Fibroblast of skin of back (primary cell): ENCODE data around the gene CMIP.
"Not testable (repeated sequence)": the region's sequence is repeated elsewhere in the genome, so short reads cannot be mapped to it uniquely, and the experiment has no call there.

Experiments
- DNase-seq: peaks from one replicate; pipeline ENCODE4 v3.0.0-alpha.2; 2013

The CMIP gene

DNA sequence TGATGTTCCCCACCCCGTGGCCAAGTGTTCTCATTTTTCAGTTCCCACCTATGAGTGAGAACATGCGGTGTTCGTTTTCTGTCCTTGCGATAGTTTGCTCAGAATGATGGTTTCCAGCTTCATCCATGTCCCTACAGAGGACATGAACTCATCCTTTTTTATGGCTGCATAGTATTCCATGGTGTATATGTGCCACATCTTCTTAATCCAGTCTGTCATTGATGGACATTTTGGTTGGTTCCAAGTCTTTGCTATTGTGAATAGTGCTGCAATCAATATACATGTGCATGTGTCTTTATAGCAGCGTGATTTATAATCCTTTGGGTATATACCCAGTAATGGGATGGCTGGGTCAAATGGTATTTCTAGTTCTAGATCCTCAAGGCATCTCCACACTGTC is 244.2 kb downstream of the CMIP start:
- DNase-seq = not testable (repeated sequence)

DNA sequence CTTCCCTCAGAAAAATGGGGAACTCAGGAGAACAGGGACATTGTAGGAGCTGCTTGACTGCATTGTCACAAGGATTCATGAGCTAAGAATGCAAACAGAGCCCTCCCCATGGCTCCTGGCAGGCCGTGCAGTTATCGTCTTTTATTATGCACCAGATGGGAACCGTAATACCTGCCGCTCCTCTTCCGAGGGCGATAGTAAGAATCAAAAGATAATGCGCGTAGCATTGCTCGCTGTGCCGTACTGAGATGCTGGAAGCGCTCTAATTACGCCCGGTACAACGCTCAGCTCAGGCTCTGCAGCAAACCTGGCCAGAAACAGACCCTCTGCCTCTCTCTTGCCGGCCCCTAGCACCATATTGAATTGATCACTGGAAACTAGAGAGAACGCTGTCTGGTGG is 247.4 kb downstream of the CMIP start:
- DNase-seq = peak; percentile 21

DNA sequence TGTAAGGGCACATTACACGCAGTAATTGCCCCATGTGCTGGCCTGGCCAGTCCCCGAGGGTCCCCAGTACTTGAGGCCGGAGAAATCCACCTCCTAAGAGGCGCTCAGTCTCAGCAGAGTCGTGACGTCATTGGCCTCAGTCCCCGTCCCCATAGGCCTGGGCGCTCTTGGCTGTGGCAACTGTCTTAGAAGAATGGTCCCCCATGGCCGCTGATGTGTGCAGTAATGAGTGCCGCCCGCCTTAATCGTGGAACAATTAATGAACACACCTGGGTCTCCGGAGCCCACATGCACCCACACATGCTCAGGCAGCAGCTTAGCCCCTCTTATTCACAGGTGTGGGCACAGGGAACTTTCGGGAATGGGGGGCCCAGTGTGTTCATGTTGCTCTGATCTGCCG is 248.0 kb downstream of the CMIP start:
- no peak for DNase-seq

DNA sequence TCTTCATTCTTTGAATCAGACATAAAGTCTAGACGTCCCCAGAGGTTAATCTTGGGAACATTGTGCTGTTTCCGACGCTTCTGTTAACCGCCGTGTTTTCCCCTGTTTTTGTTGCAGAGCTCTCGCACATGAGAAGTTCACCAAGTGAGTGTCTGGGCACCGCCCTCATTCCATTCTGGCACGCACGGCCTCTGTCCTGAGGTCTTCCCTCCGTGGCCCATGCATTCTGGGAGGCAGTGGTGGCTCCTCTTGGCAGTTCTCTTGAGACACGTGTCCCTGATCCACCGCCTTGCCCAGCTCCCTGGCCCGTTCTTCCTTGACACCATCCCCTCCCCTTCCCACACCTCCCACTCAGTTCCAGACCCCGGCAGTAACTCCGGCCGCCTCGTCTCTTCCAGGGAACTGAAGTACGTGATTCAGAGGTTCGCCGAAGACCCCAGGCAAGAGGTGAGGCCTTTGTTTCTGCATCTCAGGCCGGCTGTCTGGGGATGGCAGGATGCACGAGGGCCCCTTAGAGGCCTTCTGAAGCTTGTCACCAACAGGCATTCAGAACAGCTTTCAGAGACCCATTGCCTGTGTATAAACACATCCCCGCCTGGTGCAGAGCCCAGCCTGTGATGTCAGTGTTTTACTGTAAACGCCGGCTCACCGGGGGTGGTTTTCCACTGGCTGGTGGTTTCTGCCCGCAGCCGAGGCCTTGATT is 248.6 kb downstream of the CMIP start:
- peak; percentile 92 for DNase-seq

DNA sequence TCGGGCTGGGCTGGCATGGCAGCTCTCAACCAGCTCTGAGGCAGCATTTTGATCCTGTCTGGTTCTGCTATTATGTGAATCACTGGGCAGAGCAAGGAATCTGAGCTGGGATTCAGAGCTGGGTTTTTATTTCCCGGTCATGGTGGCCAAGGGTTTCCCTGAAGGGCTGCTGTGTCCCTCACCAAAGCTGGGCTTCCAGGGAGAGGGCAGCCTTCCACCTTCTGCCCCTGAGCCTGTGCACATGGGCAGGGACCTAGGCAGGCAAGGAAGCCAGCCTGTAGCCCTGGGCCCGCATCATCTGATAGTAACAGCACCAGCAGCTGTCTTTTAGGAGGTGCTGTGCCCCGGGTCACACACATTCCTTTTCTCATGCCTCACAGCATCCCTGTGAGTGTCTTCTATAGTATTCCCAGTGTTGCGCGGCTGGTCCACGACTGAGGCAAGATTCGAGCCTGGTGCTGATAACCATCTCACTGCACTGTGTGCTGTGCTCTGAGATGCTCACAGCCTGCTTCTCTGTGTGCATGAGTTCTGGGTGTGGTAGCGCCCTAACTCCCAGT is 249.2 kb downstream of the CMIP start:
- peak; percentile 50 for DNase-seq

DNA sequence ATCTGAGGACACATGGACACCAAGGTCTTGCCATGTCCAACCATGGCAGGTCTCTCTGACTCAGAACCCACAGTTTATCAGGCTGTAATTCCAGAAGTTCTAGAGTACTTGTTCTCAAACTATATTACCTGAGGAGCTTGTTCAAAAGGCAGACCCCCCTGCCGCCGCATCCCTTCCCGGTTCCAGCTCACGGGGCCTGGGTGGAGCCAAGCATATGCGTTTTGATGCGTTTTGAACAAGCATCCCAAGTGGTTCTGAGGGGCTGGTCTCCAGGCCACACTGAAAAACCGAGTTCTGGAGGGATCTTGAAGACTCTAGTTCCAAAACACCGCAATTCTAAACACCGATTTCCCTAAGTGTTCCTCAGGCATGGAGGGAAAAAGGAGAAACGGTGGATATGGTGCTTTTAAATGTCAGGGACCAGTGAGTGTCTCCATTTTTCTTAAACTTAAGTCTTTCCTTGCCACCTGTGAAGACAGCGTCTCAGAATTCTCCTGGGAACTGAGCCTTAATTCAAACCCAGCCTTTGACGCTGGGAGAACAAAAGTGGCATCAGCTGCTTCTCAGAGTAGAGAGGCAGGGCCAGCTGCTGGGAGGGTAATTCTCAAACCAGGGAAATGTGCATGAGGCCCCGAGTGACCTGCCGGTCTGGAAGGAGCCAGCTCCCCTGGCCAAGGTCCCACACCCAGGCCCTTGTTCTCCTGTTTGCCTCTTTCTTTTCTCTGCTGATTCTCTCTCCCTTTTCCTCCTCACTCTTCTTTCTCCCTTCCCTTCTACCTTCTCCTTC is 250.1 kb downstream of the CMIP start:
- DNase-seq = no peak

DNA sequence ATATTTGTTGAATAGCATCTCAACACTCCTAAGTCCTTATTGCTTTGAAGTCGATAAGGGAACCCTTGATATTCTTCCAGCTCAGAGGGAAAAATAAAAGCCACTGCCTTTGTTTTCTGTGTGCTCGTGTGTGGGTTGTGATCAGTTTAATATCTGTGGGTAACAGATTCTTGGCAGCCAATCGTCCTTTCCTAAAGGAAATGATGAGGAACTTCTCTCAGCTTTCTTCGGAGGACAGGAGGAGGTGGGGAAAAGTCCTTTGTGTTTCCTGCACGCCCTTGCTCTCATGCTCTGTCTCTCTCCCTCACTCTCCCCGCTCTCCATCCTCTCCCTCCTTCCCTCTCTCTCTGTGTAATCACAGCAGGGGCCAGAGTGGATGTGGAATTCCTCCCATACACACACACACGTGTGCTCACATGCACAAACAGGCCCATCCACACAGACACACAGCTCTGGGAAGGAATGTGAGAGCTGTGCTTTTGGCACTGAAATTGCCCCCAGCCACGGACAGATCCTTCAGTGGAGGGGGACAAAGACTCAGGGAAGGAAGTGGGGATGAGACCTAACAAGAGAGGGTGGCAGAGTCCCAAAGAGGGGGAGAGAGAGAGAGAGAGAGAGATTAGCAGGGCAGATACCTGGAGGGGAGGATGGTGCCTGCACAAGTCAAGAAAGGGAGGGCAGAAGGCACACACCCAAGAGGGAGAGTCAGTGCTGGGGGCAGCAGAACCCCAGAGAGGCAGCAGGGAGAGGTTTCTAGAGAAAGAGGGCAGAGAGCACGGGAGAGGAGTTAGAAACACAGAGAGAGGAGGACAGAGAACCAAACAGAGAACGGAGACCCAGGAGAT is 250.9 kb downstream of the CMIP start:
- DNase-seq = peak; percentile 52

DNA sequence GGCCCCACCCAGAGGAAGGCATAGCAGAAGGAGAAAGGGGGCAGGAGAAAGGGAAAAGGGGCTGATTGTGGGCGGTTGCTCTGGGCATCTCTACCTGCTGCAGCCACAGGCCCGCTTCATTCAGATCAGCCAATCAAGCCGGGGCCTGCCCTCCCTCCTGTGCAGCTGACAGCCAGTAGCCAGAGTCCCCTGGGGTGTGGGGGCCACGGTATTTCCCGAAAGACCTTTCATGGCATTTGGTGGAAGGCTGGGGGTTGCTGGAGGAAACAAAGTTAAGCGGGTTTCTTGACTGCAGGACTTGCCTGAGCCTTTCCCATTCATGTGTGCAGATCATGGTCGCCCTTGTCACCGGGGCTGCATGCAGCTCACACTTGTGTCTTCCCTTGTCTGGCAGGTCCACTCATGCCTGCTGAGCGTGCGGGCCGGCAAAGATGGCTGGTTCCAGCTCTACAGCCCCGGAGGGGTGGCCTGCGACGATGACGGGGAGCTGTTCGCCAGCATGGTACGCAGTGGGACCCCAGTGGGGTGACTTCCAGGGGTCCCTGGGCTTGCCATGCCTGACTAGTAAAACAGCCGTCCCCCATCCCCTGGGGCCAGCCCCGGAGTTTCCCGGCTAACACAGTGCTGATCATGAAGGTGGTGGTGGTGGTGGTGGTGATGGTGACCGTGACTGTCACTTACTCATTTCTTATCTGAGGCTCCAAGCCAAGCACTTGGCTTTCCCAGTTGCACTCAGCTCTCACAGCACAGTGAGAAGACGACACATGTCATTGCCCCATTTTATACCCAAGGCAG is 251.8 kb downstream of the CMIP start:
- no peak for DNase-seq

DNA sequence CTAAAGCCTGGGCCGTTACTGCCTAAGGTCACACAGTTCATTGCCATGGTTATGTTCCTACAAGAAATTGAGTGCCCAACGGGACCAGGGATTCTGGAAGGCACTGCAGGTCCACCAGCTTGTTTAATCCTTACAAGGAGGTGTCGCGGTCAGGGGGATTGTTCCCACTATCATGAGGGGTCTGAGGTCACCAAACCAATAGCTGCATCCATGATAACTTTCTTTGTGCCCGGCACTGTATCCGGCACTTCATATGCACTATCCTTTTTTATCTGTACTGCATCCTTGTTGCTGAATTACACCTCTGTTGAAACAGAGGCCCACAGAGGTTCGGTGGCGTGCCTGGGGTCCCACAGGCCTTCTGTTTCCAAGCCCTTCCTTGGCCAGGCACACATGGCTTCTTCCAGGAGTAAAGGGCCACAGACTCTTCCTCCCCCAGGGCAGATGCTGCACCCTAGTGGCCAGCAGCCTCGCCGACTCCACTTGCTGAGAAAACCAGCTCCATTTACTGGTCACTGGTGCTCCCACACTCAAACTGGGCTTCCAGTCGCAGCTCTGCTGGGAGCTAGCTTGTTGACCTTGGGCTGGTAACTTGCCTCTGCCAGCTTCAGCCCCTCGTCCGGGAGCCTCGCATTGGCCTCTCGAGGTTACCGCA is 252.5 kb downstream of the CMIP start:
- peak; percentile 45 for DNase-seq

DNA sequence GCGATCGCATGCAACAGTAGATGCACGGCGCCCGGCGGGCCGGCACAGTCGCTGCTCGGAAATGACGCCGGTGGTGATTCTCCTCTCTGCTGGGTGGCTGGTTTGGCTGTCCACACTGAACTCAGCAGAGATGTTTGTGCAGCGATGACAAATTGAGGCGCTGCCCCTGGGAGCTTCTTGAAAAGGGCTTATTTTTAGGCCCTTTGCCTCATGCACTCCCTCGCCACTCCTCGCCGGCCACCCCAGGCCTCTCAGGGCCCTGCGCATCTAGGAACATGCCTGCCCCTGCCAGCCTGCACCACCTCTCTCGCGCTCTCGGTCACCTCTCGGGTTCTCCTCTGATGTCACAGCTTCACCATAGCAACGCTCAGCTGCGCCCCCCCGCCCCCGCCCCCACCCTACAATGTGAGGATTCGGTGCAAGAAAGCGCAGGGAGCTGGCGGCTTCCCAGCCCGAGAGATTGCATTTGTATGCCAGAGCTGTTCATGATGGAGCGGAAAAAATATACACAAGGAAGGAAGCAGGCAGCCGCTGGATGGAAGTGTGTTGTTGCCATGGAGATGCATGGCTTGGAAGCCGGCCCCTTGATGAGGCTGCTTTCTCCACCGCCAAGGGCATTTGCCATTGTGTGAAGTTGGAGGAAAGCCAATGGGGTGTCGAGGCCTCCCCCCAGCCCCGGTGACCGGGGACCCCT is 253.2 kb downstream of the CMIP start:
- DNase-seq = no peak

DNA sequence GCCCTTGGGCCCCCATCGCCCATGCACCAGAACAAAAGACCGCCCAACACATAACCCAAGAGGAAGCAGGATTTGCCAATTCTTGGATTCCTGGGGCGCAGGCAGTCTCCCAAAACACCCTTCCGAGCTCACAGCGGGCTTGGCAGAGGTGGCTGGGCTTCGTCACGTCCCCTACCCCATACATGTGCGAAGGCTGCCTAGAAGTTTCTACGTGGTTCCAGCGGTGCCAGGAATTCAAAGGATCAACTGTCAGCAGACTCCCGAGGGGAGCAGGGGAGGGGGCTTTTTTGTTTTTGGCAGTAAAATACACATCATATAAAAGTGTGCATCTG is 253.7 kb downstream of the CMIP start:
- no peak for DNase-seq

DNA sequence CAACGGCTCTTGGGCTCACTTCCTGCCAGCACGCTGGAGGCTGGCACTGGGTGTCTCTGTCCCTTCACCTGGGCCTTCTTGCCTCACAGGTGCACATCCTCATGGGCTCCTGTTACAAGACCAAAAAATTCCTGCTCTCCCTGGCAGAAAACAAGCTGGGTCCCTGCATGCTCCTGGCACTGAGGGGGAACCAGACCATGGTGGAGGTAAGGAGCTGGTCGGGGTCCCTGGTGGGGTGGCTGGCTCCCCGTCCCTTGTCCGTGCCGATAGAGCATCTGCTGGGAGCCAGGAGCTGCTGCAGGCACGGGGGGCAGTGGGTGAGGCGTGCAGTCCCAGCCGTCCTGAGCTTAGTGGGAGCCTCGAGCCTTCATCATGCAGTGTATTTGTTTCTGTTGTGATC is 255.0 kb downstream of the CMIP start:
- DNase-seq = no peak

DNA sequence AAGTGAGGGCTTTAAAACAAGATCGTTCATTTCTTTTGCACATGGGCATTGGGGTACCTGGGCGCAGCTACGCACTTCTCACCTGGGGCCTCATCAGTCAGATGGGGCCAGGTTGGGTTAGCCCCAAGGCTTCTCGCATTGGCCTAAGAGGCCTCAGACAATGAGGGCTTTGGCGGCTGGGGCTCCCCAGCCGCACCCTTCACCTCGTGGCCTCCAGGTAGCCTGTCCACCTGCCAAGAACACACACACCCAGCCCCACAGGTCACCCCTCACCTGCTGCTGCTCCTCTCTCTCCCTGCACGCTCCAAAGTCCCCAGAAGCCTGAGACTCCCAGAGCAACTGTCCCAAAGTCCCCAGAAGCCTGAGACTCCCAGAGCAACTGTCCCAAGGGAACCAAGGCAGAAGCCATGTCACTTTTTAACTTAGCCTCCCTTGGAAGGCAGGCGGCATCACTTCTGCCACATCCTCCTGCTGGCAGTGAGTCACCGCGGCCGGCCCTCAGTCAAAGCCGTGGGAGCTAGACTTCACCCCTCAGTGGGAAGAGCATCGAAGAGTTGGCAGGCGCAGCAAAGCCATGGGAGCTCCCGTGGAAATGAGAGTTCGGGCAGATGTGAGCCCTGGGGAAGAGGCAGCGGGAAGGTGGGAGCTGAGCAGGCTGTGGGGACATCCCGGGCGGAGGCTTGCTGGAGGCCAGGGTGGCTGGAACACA is 255.6 kb downstream of the CMIP start:
- peak; percentile 64 for DNase-seq

DNA sequence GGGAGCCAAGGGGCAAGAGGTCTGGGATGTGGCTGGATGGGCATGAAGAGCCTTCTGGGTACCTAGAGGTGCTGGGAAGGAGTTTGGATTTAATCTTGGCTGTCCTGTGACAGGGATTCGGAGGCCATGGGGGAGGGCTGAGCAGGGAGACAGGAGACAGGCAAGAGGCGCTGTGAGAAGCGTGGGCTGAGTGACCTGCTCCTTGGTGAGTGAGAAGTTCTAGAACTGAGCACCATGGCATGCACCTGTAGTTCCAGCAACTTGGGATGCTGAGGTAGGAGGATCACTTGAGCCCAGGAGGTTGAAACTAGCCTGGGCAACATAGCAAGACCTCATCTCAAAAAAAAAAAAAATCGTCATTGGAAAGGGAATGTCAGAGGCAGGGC is 256.2 kb downstream of the CMIP start:
- no peak for DNase-seq

DNA sequence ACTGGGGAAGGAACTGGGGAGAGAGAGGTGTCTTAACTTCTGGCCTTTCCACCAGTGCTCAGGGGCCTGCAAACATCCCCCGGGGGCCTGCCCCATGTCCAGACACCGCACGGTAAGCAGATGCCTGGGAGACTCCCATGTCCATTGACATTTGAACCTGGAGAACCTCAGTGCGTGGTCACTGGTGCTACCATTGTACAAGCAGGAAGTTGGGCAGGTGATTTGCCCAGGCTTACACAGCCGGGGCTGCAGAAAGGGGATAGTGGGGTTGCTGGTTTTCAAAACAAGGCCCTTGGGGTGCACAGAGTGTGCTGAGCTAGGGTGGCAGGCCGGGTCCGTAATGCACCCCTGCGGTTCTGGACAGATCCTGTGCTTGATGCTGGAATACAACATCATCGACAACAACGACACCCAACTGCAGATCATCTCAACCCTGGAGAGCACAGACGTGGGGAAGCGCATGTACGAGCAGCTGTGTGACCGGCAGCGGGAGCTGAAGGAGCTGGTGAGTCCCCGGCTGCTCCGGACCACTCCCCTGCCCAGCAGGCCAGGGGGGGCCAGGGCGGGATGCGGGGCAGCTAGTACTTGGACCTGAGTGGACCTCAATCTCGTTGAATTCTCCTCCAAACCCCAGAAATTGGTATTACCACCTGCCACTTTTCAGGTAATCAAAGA is 256.8 kb downstream of the CMIP start:
- no peak for DNase-seq

DNA sequence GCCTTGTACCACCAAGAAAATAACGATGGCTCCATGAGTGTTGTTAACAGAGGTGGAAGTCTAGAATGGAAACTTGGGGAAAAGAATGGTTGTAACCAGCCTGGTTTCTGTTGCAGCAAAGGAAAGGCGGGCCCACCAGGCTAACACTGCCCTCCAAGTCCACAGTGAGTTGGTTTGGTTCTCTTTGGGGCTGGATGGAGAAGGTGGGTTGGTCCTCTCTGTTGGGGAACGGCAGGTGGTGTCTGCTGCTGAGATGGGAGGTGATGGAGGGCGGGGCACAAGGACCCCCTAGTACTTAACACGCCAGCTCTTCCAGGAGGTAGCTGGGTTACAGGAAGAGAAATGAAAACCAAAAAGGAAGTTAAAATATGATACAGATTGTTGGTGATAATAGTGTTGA is 257.9 kb downstream of the CMIP start:
- no peak for DNase-seq

DNA sequence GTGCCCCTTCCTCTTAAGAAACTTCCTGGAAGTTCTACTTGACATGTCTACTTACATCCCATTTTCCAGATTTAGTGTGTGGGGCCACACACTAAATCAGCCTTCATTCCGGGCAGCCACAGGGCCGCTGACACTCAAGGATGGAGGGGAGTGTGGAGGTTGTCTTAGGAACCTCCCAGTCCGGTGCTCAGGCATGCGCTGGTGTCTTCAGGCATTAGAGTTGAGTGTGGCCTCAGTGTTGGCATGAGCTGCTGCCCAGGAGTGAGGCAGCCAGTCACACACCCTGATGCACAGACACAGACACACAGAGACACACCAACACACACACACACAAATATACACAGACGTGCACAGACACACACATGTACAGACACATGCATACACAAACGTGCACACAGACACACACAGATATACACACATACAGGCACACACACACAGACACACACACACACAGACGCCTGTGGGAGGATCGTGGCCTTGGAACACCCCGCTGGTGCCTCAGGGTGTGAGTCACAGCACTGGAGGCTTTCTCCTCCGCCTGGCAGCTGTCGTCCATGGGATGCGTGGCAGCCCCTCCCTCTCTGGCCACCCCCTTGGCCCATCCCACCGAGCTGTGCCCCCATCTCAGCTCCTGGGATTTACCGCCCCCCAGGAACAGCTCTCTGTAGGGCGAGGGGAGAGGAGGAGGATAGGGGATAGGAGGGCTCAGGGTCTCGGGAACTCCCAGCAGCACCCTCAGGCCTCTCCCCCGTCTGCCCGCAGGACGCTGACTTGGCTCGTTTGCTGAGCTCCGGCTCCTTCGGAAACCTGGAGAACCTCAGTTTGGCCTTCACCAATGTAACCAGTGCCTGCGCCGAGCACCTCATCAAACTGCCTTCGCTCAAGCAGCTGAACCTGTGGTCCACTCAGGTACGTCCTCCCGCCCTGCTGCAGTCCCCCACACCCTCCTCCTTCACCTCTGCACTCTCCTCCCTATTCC is 258.9 kb downstream of the CMIP start:
- peak; percentile 88 for DNase-seq

DNA sequence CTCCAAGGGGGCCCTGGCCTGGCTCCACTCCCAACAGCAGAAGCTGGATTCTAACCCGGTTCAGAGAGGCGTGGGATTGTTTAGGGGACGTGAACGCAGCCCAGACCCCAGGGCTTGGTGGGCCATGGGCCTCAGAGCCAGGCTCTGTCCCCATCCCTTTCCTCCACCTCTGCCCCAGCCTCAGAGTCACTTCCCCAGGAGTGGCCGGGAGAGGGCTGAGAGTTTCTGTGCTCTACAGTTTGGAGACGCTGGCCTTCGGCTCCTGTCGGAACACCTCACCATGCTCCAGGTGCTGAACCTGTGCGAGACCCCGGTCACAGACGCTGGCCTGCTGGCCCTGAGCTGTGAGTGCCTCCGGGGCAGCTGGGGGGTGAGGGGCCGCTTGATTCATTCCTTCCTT is 260.7 kb downstream of the CMIP start:
- DNase-seq = no peak
